GM19467 (cell line): ENCODE results near the gene CSDE1.

ENCODE experiments used
- ATAC-seq: cut with Tn5 transposase; IDR thresholded peaks from one replicate; pipeline ENCODE4 v1.9.1; 2021; ENCODE audit warnings: mild to moderate bottlenecking, moderate library complexity; ENCODE audit not compliant: unreplicated experiment

CSDE1 gene

GRCh38 chr1:114668784-114669561, 88.8 kb downstream of the CSDE1 start:
- no peak for ATAC-seq

- ATAC-seq, result no peak
These were observed 89.4 kb downstream of the CSDE1 start for GRCh38 chr1:114668373-114668772.

GRCh38 chr1:114666954-114667353, 90.8 kb downstream of the CSDE1 start:
- no peak for ATAC-seq
